Jurkat, Clone E6-1 (cell line): ENCODE measurements around the gene SNX10.

Experiments
- DNase-seq: peaks from one replicate; pipeline ENCODE4 v3.0.0-alpha.2; 2011; ENCODE audit warnings: low read depth, low spot score
- H3K4me3 ChIP-seq: 2 replicates; pipeline ENCODE4 v1.5.1; 2011; ENCODE audit warnings: mild to moderate bottlenecking, low read length, control low read depth, moderate library complexity

SNX10 gene

DNA sequence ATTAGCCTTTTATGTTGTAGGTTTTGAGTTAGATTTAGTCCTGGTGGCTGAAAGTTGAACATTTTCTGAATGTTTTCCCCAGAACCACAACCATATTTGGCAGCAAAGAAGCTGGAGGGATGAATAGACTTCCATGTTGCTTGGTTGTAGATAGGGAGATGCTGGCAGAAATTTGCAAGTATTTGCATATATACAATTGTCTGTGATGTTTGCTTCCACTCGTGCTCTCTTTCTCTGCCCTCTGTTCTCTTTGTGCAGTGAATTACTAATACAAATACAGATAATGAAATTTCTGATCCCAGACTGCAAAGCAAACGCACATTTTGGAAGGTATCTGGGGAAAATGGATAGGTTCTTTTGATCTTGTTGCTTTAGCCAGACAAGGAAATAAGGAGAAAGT is 96.1 kb downstream of the SNX10 start:
- H3K4me3 ChIP-seq: no peak overlapping the region
- DNase-seq: no peak

DNA sequence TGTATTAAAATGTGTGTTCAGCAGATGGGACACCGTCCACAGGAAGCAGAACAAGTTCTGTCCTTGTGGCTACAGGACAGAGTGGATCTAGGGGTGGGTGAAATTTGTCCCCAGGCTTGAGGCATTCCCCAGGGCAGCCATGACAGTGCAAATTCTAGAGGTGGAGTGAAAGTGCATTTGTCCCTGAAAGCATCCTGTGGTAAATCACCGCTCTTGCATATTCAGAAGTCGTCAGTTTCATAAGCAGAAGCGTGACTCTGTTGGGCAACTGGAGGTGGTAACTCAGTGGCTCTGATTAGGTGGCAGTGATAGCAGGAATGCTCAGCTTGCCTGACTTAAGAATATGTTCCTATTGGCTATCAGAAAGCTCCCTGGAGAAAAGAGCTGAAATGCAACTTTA is 96.6 kb downstream of the SNX10 start:
- no peak overlapping the region for H3K4me3 ChIP-seq
- DNase-seq: no peak

- no peak overlapping the region for H3K4me3 ChIP-seq
- no peak for DNase-seq
Observed at GRCh38 chr7:26390016-26390415, 98.4 kb downstream of the SNX10 start.

DNA sequence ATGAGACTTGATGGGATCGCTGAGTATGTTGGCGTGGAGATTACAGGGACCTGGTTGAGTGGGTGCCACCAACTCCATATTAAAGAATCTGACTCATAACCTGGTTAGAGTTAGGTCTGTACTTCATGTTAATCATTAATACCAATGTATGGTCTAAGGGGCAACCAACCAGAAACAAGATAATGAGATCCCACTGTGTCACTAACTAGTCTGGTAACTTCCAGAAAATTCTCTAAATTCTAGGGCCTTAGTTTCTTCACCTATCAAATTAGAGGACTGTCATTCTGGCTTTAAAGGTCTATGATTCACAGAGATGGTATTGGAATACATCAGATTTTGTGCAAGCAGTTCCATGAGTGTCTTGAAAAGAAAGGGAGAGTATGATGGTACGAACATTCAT is 102.2 kb downstream of the SNX10 start:
- no peak for DNase-seq

DNA sequence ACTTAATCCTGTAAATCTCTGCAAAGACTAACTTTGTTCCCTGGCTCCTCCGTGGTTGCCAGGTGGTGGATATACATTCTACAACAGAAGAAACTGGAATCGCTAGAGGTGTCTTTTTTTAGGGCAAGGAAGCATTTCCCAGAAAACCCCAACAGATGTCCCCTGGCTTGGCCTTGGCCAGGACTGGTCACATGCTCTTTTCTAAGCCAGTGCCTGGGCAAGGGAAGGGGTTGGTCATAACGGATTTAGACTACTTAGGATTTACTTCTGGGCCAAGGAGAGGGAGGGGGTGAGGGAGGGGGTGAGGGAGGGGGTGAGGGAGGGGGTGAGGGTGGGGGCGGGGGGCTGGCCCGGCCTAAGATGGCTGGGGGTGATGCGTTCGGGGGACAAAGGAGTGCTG is 105.7 kb downstream of the SNX10 start:
- no peak overlapping the region for H3K4me3 ChIP-seq
- DNase-seq: no peak

More for the DNA sequence above, 102.2 kb downstream of the SNX10 start:
- no peak overlapping the region for H3K4me3 ChIP-seq

DNA sequence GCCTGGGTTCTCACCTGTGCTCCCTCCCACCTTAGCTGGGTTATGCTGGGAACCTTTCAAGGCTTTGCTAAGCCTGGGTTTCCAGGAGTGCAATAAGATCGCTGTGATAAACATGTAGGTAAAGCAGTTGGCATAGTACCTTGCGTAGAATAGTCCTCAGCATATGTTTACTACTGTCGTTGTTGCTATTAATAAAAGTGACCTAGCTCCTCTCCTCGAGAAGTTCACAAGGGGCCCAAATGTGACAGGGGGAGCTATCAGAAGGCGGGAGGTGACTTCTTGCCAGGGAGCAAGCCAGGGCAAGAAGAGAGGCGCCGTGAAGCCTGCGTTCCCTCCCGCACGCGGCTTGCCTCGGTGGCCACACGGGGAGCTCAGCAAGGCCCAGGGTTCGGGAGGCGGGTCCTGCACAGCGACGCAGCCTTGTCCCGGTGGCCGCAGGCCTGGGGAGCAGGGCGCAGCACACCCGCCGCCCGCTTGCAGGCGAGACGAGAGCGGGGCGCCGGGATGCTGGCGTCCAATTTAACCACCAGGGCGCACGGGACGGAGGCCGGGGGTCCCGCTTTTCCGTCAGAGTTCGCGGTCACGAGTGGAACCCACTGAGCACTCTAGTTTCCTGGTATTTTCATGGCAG is 106.2 kb downstream of the SNX10 start:
- no peak for DNase-seq
- H3K4me3 ChIP-seq: peak overlapping the region; percentile 54

DNA sequence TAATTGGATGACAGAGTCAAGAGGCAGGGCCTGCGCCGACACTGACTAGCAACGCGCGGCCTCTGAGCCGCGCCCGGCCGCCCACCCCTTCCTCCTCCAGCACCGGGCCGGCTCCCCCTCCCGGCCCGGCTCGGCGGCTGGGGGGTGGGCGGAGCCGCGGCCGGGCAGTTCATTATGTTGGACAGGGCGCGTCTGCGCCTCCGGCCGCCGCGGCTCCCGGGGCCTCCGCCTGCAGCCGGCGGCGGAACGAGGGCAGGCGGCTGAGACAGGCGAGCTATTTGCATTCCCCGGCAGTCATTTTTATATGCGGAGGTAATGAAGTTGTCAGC is 106.7 kb downstream of the SNX10 start:
- peak overlapping the region; percentile 54 for H3K4me3 ChIP-seq
- no peak for DNase-seq

DNA sequence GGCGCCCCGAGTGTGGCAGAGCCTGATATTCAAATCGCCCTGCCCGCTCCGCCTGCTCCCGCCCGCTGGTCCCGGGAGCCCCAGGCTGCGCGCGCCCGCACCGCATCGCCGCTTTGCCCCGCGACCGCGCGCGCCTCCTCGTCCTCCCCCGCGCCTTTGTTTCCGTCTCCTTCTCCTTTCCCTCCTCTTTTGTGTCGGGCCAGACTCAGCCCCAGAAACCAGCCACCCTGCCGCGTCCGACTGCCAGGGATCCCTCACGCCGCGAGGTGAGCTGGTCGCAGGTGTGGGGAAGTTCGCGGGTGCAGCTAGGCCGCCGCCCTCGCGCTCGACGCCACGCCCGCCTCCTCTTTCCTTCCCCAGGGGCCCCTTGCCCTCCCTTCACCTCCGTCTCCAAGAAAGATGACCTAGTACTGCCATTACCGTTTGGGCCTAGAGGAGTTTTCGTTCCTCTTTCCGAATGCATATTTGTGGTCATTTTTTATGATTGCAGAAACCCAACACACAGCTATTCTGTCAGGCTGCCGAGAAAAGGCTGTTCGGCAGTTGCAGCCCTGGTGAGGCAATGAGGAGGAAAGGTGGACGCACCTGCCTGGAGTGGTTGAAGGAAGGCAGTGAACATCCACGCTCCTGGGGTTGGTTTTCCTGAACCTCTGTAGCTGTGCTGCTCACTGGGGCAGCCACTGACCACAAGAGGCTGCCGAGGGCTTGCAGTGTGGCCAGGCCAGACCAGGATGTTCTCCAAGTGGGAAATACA is 107.3 kb downstream of the SNX10 start:
- no peak for DNase-seq
- peak overlapping the region; percentile 54 for H3K4me3 ChIP-seq

DNA sequence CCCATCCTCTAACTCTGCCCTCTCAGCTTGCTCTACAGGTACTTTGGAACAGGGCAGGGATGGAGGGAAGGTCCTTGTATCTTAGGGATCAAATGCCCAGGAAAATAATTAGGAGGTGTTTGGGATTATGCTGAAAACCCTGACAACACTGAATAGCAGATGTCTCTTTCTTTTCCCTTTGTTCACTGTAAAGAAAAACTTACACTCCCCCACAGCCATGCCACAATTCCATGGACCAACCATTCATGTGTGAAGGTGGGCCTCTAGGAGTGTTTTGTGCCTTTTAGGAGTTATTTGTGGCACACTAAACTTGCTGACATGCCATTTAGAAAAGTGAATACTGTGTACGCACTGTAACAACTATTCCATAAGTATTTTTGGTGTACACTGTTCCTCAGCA is 108.1 kb downstream of the SNX10 start:
- no peak overlapping the region for H3K4me3 ChIP-seq
- no peak for DNase-seq

GRCh38 chr7:26403640-26404039 is 112.0 kb downstream of the SNX10 start:
- DNase-seq: no peak

DNA sequence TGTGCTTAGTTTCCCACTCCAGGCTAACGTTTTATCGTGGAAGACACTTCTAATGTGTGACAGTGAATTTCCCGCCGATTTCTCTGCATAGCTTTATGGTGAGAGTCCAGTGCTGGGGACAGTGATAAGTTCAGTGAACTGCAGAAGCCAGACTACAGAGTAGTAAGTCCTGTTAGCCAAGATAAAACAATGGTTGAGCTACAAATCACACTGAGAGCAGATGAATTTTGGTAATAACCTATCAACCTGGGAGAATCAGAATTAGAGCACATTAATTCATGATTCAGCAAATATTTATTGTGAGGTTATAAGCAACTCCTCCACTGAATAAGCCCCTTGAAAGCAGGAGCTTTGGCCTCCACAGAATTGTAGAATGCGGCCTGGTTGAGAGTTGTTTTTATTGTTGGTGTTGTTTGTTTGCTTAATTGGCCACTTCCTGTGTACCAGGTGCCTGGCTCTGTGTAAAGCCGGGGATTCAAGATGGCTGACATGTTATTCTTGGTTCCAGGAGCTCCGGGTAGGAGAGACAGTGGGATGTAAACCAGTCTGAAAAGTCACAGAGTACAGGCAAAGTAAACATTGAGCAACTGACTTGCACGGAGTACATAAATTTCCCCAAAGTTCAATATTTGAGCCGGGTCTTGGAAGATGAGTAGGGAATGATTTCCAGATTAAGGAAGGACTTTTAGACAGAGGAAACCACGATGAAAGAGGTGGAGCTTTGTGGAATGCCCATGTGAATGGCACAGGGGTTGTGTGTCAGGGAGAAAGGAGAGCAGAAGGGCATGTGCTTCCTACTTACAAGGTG is 112.7 kb downstream of the SNX10 start:
- DNase-seq: no peak
- H3K4me3 ChIP-seq: no peak overlapping the region

More at GRCh38 chr7:26403640-26404039, 112.0 kb downstream of the SNX10 start:
- H3K4me3 ChIP-seq: no peak overlapping the region

- H3K4me3 ChIP-seq: no peak overlapping the region
- DNase-seq: no peak
Observed at GRCh38 chr7:26406433-26406832, 114.8 kb downstream of the SNX10 start.

DNA sequence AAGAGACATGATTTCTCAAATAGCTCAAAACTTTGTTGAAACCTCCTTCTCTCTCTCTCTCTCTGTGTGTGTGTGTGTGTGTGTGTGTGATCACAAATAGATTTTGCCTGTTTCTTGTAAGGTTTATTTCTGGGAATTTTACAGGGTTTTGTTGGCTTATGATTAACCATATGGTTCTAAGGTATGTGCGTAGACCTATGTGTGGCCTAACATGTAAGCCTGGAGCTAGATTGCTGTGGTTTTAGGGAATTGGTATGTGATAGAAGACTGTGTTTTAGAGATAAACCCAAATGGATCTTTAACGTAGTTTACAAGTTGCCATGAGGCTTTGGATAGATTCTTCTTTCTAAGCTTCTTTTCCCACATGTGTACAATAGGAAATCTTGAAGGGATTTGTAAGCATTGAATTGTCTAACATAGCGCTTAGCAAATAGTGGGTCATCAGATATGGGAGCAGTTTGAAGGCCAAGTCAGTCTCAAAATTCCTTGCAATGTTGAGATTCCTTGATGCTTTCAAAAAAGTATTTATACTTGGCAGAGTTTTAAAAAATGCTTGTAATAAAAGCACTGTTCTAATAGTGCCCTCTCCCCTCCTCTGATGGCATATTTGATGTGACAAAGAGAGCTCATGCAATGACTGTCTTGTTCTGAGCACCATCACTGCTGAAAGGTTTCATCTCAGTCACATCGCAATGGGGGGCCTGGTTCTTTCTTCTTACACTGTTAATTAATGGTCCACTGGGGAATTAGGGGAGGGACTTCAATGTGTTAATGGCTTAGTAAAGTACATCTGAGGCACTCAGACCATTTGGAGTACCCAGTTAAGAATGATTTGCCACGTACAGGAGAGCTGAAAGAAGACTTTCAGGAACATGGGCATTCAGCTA is 118.2 kb downstream of the SNX10 start:
- H3K4me3 ChIP-seq: no peak overlapping the region
- no peak for DNase-seq

DNA sequence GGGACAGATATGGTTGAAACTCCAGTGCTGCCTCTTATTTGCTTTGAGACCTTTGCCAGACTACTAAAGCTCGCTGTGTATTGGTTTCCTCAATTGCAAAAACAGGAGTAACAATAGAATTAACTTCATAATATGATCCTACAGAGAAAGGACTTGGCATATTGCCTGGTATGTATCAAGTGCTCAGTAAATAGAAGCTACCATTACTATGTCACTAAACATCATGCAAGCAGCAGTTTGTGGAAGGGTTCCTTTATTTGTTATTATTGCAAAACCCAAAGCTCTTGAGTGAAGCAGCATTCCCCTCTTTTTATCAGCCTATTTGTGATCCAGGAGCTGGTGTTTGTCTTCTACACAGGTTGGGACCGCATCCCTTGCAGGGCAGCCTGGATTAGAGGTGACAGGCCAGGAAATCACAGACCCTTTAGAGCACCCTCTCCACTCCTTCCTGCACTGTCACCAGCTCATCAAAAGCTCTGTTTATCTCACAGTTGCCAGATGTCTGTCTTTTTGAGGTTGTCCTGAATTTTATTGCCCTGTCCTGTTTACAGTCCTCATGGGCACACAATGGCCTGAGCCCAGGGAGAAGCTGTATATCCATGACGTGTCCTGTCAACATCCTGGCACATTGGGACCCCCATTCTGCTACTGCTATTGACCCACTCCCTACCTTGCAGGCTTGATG is 121.5 kb downstream of the SNX10 start:
- H3K4me3 ChIP-seq: no peak overlapping the region
- no peak for DNase-seq

GRCh38 chr7:26416004-26416403 is 124.3 kb downstream of the SNX10 start:
- no peak for DNase-seq
- no peak overlapping the region for H3K4me3 ChIP-seq

- DNase-seq: no peak
Observed at GRCh38 chr7:26417911-26418413, 126.3 kb downstream of the SNX10 start.

DNA sequence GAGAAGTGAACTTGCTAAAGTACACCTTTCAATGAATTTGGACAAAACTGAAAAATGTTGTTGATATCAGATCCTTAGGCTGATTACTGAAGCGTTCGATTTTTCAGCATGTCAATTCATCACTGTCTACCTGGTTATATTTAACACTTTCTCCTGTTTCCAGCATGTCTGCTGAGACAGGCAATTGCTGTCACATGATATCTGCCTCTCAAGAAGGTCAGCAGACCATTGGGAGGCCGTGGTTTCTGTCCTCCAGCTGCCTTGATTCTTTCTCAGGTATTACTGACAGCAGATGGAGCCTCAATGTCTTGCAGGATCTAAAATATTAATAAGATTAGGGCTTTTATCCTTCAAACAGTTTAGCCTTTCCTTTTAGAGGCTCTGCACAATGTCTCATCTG is 127.5 kb downstream of the SNX10 start:
- no peak for DNase-seq
- no peak overlapping the region for H3K4me3 ChIP-seq

More at GRCh38 chr7:26417911-26418413, 126.3 kb downstream of the SNX10 start:
- H3K4me3 ChIP-seq: no peak overlapping the region

- H3K4me3 ChIP-seq: no peak overlapping the region
- peak; percentile 12 for DNase-seq
Observed at GRCh38 chr7:26420422-26421019, 128.9 kb downstream of the SNX10 start.
